Type B pancreatic cell (in vitro differentiated cells): ENCODE measurements around the gene FARP1. TPM values are rescaled to one million over a fixed set of nuclear protein-coding genes. Genes with fewer than 3 reads are reported as not detected.

ENCODE experiments used
- DNase-seq: peaks from one replicate; pipeline ENCODE4 v3.0.0; 2021; ENCODE audit warnings: mixed read lengths; ENCODE audit not compliant: unreplicated experiment; ENCODE audit errors: extremely low spot score
- H3K27ac Mint-ChIP-seq: 2 replicates; pipeline ENCODE4 v1.8.0; 2021; ENCODE audit warnings: mild to moderate bottlenecking, mixed read lengths
- H3K27me3 Mint-ChIP-seq: 2 replicates; pipeline ENCODE4 v1.8.0; 2021; ENCODE audit warnings: mixed read lengths
- H3K36me3 Mint-ChIP-seq: 2 replicates; pipeline ENCODE4 v1.8.0; 2021; ENCODE audit warnings: mixed read lengths
- H3K4me1 Mint-ChIP-seq: one replicate; pipeline ENCODE4 v1.8.0; 2021; ENCODE audit warnings: mixed read lengths; ENCODE audit not compliant: unreplicated experiment
- H3K4me3 Mint-ChIP-seq: 2 replicates; pipeline ENCODE4 v1.8.0; 2021; ENCODE audit warnings: mild to moderate bottlenecking, mixed read lengths
- H3K9me3 Mint-ChIP-seq: 2 replicates; pipeline ENCODE4 v1.8.0; 2021; ENCODE audit warnings: mixed read lengths
- CTCF ChIP-seq: fragments of 200-600 bp; sonication (generic); conservative IDR thresholded peaks from 2 replicates; pipeline ENCODE4 v1.5.0; 2021; ENCODE audit warnings: antibody characterized with exemption, mild to moderate bottlenecking
- total RNA-seq: library from RNA; stranded (reverse); gene quantifications from 2 replicates; pipeline ENCODE4 v1.2.1, GENCODE V29; 2021; ENCODE audit warnings: low replicate concordance

Gene FARP1
- total RNA-seq, 1 donor from 2014 or later, result 195 TPM

GRCh38 chr13:98449273-98449672 is 306.4 kb downstream of the FARP1 start:
- H3K9me3 Mint-ChIP-seq, result no peaks in the 10 kb centered on the region
- peak overlapping the region; percentile 85 for H3K27ac Mint-ChIP-seq
- DNase-seq, result no peak
- no peaks in the 10 kb centered on the region for H3K27me3 Mint-ChIP-seq
- no peak overlapping the region for H3K4me3 Mint-ChIP-seq
- peaks cover 44% of the 10 kb centered on the region for H3K36me3 Mint-ChIP-seq
- TF ChIP-seq CTCF, result no peak
- H3K4me1 Mint-ChIP-seq, result peaks cover 39% of the 10 kb centered on the region

- H3K4me1 Mint-ChIP-seq, result peaks cover 47% of the 10 kb centered on the region
- no peak for DNase-seq
- TF ChIP-seq CTCF, result no peak
- peaks cover 44% of the 10 kb centered on the region for H3K36me3 Mint-ChIP-seq
- H3K27ac Mint-ChIP-seq, result no peak overlapping the region
- no peak overlapping the region for H3K4me3 Mint-ChIP-seq
- H3K9me3 Mint-ChIP-seq, result no peaks in the 10 kb centered on the region
- no peaks in the 10 kb centered on the region for H3K27me3 Mint-ChIP-seq
Observed at GRCh38 chr13:98450026-98450425, 307.1 kb downstream of the FARP1 start.

- TF ChIP-seq CTCF, result no peak
- no peaks in the 10 kb centered on the region for H3K27me3 Mint-ChIP-seq
- H3K36me3 Mint-ChIP-seq, result peaks cover 48% of the 10 kb centered on the region
- H3K9me3 Mint-ChIP-seq, result no peaks in the 10 kb centered on the region
- H3K27ac Mint-ChIP-seq, result peak overlapping the region; percentile 82
- H3K4me3 Mint-ChIP-seq, result peak overlapping the region; percentile 22
- H3K4me1 Mint-ChIP-seq, result peaks cover 41% of the 10 kb centered on the region
- DNase-seq, result no peak
Observed at GRCh38 chr13:98450539-98451111, 307.7 kb downstream of the FARP1 start.

GRCh38 chr13:98451676-98452470 is 309.0 kb downstream of the FARP1 start:
- H3K27ac Mint-ChIP-seq, result peak overlapping the region; percentile 82
- H3K27me3 Mint-ChIP-seq, result no peaks in the 10 kb centered on the region
- peaks cover 45% of the 10 kb centered on the region for H3K4me1 Mint-ChIP-seq
- no peak for TF ChIP-seq CTCF
- H3K4me3 Mint-ChIP-seq, result peak overlapping the region; percentile 61
- no peak for DNase-seq
- H3K36me3 Mint-ChIP-seq, result peaks cover 51% of the 10 kb centered on the region
- H3K9me3 Mint-ChIP-seq, result no peaks in the 10 kb centered on the region

GRCh38 chr13:98452851-98453843 is 310.3 kb downstream of the FARP1 start:
- Mint-ChIP-seq H3K27me3 (no peaks in the 10 kb centered on the region), H3K27ac (no peak overlapping the region), H3K4me1 (peaks cover 51% of the 10 kb centered on the region), H3K36me3 (peaks cover 46% of the 10 kb centered on the region), H3K9me3 (no peaks in the 10 kb centered on the region), H3K4me3 (no peak overlapping the region)
- no peak for DNase-seq
- no peak for TF ChIP-seq CTCF
